Thyroid gland (tissue), 4 donors: ENCODE data around the gene SRPRB.
"Not testable (repeated sequence)": the region's sequence is repeated elsewhere in the genome, so short reads cannot be mapped to it uniquely, and the experiment has no call there.

Source experiments
- POLR2A ChIP-seq, 2 donors: fragments of 450-650 bp; IDR thresholded peaks; one replicate each; pipeline ENCODE4 v1.6.1; 2017; ENCODE audit warnings: antibody characterized with exemption in 2 of 2, mild to moderate bottlenecking in 2 of 2, moderate library complexity in 1 of 2
- TF ChIP-seq, protein P1 (sequence below), 6 experiments: fragments of 200-600 bp in 3 of 6; fragments of 450-650 bp in 3 of 6; sonication (generic) in 3 of 6; IDR thresholded peaks; one replicate each; pipeline ENCODE4 v1.5.1; 2016 to 2019; ENCODE audit warnings: antibody characterized with exemption in 6 of 6, mild to moderate bottlenecking in 2 of 6, inconsistent platforms in 1 of 6, moderate library complexity in 1 of 6

DNA sequence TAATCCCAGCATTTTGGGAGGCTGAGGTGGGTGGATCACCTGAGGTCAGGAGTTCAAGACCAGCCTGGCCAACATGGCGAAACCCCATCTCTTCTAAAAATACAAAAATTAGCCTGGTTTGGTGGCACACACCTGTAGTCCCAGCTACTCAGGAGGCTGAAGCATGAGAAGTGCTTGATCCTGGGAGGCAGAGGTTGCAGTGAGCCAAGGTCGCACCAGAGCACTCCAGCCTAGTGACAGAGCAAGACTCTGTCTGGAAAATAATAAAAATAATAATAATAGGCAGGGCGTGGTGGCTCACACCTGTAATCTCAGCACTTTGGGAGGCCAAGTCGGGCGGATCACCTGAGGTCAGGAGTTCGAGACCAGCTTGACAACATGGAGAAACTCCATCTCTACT lies 24.9 kb upstream of the SRPRB start:
- TF ChIP-seq, protein P1, sequence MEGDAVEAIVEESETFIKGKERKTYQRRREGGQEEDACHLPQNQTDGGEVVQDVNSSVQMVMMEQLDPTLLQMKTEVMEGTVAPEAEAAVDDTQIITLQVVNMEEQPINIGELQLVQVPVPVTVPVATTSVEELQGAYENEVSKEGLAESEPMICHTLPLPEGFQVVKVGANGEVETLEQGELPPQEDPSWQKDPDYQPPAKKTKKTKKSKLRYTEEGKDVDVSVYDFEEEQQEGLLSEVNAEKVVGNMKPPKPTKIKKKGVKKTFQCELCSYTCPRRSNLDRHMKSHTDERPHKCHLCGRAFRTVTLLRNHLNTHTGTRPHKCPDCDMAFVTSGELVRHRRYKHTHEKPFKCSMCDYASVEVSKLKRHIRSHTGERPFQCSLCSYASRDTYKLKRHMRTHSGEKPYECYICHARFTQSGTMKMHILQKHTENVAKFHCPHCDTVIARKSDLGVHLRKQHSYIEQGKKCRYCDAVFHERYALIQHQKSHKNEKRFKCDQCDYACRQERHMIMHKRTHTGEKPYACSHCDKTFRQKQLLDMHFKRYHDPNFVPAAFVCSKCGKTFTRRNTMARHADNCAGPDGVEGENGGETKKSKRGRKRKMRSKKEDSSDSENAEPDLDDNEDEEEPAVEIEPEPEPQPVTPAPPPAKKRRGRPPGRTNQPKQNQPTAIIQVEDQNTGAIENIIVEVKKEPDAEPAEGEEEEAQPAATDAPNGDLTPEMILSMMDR (IDR thresholded peaks at IDR 0.05), result not testable (repeated sequence)
- TF ChIP-seq POLR2A (IDR thresholded peaks at IDR 0.05), result not testable (repeated sequence)
